GM12878 (cell line): ENCODE data around the gene C1orf50.

Experiments
- CREB1 ChIP-seq: IDR thresholded peaks from 2 replicates; pipeline ENCODE4 v1.6.1; 2012; ENCODE audit warnings: low read depth, mild to moderate bottlenecking, inconsistent platforms
- EZH2 ChIP-seq: IDR thresholded peaks from 2 replicates; pipeline ENCODE4 v1.6.1; 2012; ENCODE audit warnings: low read depth, mild to moderate bottlenecking, control low read depth, inconsistent platforms, low read length, borderline replicate concordance; ENCODE audit not compliant: control insufficient read depth
- KDM1A ChIP-seq: fragments of 200-600 bp; sonication (generic); IDR thresholded peaks from 2 replicates; pipeline ENCODE4 v1.6.1; 2016; ENCODE audit warnings: borderline replicate concordance
- MYC ChIP-seq: IDR thresholded peaks from 2 replicates; pipeline ENCODE4 v1.6.1; 2011; ENCODE audit warnings: mild to moderate bottlenecking, low read length, moderate library complexity, inconsistent platforms; ENCODE audit not compliant: insufficient read depth, insufficient replicate concordance, insufficient read length, severe bottlenecking
- NR2C1 ChIP-seq: fragments of 450-650 bp; IDR thresholded peaks from 2 replicates; pipeline ENCODE4 v1.6.1; 2017; ENCODE audit warnings: antibody characterized with exemption, mild to moderate bottlenecking, moderate library complexity
- POLR2A ChIP-seq: IDR thresholded peaks from 2 replicates; pipeline ENCODE4 v1.6.1; 2011; ENCODE audit warnings: low read depth, mild to moderate bottlenecking, low read length

GRCh38 chr1:42744148-42744413 lies 23.0 kb upstream of the C1orf50 start:
- TF ChIP-seq POLR2A, result no peak
- no peak for TF ChIP-seq MYC
- TF ChIP-seq KDM1A, result no peak
- no peak for TF ChIP-seq CREB1
- no peak for TF ChIP-seq EZH2
- no peak for TF ChIP-seq NR2C1
